Activated CD4-positive, alpha-beta T cell treated with anti-CD3 and anti-CD28 coated beads, Interleukin-2, amount 50 U/mL, for 16 hours (primary cell): ENCODE measurements around the gene U2SURP.
"Not testable (repeated sequence)": the region's sequence is repeated elsewhere in the genome, so short reads cannot be mapped to it uniquely, and the experiment has no call there.

ENCODE experiments used
- DNase-seq: peaks from one replicate; pipeline ENCODE4 v3.0.0-alpha.2; 2020

Gene U2SURP

GRCh38 chr3:142977399-142977728, 24.0 kb upstream of the U2SURP start:
- DNase-seq, result no peak

DNA sequence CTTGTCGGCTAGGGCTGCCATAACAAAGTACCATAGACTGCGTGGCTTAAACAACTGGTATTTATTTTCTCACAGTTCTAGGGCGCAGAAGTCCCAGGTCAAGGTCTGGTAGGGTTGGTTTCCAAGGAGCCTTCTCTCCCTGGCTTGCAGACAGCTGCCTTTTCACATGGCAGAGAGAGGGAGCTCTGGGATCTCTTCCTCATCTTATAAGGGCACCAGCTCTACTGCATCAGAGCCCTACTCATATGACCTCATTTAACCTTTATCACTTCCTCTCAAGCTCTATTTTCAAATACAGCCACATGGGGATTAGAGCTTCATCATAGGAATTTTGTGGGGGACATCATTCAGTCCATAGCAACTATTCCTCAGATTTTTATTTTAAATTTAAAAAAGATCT, 20.3 kb upstream of the U2SURP start:
- DNase-seq, result no peak

DNA sequence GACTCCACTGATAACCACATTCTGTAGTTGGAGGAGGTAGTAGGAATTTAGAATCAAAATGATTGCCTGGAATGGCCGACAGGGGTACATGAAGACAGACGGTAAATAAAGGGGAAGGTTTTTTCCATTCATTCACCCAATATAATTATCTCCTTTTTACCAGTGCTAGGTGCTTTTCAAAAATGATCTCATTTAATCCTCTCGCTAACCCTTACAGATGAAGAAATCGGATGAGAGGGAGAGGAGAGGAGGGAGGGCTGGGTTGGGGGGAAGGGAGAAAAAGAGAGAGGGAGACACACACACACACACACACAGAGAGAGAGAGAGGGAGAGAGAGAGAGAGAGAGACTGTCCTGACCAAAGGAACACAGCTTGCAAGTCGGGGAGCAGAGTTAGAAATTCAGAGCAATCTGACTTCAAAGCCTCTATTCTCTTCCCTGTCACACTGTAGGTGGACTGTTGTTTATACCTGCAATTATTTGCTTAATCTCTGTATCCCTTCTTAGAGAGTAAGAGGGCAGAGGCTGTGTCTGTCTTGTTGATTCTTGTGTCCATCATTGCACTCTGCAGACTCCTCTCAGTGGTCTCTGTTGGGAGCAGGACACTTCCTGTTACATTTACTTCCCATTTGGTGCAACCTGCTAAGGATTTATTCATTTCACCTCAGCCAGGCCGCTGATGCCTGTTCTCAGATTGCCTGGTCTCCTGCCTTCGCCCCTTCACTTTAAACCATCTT, 19.2 kb upstream of the U2SURP start:
- DNase-seq, result no peak

DNA sequence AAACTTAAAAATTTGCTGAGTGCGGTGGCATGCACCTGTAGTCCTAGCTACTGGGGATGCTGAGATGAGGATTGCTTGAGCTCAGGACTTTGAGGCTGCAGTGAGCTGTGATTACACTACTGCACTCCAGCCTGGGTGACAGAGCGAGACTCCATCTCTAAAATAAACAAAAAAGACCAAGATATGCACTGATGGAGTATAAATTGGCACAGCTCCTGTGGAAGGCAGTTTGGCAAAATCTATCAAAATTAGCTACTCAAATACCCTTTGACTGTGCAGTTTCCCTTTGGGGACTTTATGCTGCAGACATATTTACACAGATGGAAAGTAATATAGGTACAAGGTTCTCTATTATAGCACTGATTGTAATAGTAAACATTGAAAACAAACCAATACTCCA, 18.1 kb upstream of the U2SURP start:
- DNase-seq, result no peak

DNA sequence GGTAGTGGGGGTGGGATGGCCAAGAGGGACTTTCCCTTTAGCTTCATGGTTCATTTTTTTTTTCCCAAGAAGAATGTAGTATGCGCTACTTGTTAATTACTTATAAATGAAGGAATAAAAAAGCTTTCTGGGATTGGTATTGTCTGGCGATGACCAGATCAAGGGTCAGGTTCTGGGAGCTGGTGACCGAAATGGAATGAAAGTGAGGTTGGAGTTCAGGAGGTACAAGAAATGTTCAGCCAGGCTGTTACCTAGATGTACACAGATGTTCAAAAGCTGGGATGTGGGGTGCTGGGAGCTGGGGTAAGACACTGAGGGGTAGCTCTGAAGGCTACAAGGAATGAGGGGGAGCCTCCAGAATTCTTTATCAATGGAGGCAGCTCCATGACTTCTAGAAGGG, 17.1 kb upstream of the U2SURP start:
- no peak for DNase-seq

DNA sequence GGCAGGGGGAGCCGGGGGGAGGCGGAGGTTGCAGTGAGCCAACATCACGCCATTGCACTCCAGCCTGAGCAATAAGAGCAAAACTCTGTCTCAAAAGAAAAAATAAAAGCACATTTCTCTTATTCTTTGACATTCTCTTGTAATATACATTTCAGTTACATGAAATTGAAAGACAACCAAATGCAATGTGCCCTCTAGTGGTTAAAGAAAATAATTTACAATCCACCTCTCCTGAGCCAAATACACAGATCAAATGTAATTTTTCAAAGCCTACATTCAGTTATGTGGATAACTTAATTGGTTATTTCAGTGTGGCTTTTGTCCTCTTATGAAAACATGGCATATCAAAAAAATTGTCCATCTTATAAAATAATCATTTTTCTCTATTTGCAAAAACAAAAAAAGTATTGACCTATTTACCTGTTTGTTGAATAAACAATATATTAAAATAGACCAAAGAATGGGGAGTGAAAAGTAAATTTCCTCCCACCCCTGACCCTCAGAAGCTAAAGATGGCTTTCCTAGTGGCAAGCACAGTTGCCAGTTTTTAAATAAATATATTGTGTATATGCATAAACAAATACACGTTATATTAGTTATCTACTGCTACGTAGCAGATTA, 14.2 kb upstream of the U2SURP start:
- peak; percentile 51 for DNase-seq

DNA sequence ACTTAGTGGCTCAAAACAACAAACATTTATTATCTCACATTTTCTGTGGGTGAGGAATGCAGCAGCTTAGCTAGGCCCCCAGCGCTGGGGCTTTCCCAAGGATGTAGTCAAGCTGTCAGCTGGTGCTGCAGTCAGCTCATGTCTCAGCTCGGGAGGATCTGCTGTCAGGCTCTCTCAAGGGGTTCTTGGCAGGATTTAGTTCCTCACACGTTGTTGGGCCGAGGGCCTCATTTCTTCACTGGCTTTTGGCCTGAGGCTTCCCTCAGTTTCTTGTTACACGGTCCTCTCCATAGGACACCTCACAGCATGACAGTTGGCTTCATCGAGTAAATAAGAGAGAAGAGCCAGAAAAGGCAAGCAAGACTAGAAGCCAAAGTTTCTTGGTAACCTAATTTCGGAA, 13.7 kb upstream of the U2SURP start:
- no peak for DNase-seq

DNA sequence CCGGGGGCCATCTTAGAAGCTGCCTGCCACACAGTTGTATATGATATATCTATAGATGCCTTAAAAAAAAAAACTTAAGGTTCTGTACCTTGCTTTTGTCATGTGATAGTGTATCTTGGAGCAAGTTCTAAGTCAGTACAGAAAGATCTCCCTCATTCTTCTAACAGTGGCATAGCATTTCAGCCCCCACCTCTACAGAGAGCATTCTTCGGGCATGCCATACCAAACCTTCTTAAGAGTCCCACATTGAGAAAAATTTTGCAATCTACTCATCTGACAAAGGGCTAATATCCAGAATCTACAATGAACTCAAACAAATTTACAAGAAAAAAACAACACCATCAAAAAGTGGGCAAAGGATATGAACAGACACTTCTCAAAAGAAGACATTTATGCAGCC, 13.1 kb upstream of the U2SURP start:
- DNase-seq, result not testable (repeated sequence)

- DNase-seq, result not testable (repeated sequence)
Measured at GRCh38 chr3:142988826-142989225, 12.5 kb upstream of the U2SURP start.

DNA sequence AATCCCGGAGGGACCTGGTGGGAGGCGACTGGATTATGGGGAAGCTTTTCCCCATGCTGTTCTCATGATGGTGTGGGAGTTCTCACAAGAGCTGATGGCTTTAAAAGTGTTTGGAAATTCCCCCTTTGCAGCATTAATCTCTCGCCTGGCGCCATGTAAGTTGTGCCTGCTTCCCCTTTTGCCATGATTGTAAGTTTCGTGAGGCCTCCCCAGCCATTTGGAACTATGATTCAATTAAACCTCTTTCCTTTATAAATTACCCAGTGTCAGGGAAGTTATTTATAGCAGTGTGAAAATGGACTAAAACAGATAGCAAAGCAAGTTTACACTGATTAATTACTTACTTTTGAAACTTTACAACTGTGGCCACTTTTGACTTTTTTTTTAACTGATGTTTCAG, 10.6 kb upstream of the U2SURP start:
- DNase-seq, result no peak

GRCh38 chr3:142992323-142992722, 9.0 kb upstream of the U2SURP start:
- DNase-seq, result no peak

DNA sequence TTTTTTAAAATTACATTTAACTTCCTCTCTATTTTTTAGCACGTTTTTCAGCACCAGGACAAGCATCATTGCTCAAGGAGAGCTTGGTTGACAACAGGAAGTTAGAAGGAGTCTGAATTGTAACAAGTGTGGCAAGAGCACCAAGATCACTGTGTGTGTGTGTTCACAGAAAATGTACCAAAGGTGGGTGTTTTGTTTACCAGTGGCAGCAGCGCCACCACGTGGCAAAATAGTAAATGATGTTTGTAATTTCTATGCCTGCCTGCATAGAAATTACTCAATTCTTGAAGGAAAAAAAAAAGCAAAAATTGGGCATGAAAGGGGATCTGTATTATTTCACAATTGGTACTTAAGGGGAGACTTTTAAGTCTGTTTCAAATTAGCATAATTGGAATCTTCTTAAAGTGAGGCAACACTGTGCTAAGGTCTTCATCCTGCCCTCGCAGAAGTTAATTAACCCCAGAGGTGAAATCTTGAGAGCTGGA, 7.4 kb upstream of the U2SURP start:
- DNase-seq, result peak; percentile 69

GRCh38 chr3:142997330-142997729, 4.0 kb upstream of the U2SURP start:
- no peak for DNase-seq

DNA sequence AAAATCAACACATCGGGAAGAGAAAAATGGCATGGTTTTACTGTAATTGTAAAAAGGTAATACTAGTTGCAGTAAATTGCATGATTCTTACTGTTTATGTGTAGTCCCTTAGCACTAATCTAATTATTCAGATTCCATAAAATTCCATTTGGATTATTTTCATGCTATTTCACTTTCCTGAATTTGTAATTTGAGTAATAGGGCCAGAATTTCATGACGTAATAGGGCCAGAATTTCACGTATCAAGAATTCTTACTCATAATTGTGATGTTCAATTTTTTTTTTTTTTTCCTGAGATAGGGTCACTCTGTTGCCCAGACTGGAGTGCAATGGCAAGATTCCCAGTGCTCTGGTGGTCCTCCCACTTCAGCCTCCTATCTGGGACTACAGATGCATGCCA, 2.9 kb upstream of the U2SURP start:
- no peak for DNase-seq

GRCh38 chr3:142999881-143000280, 1.5 kb upstream of the U2SURP start:
- no peak for DNase-seq

DNA sequence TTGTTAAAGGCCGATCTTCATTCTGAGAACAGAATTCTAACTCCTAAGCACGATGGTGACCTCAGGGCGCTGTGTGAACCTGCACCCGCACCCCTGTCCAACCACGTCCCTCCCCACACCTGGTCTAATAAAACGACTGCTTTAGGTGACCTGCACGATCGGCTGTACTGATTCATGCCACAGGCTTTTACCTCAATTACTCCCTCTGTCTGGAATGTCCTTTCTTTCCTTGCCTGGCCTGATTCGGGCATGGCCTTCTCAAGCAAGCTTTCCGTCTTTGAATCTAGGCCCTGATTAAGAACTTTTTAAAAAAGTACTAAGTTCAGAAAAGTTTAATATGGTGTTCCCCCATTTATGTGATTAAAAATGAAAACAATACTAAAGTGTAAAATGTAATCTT, 842 bp upstream of the U2SURP start:
- no peak for DNase-seq

DNA sequence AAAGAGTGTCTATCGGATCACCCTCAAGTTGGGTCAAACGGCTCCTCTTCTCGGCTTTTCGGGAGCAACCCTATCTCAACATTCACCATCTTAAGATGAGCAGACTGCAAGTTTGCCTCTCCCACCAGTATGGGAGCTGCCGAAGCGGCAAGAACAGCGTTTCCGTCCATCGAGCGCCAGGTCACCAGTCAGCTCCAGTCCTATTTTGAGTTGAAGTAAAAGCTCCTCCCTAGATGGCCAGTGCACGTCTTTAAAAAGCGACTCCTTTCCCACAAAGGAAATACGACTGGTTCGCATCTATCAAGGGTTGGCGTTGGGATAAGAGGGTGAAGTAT, 369 bp upstream of the U2SURP start:
- DNase-seq, result peak; percentile 76

DNA sequence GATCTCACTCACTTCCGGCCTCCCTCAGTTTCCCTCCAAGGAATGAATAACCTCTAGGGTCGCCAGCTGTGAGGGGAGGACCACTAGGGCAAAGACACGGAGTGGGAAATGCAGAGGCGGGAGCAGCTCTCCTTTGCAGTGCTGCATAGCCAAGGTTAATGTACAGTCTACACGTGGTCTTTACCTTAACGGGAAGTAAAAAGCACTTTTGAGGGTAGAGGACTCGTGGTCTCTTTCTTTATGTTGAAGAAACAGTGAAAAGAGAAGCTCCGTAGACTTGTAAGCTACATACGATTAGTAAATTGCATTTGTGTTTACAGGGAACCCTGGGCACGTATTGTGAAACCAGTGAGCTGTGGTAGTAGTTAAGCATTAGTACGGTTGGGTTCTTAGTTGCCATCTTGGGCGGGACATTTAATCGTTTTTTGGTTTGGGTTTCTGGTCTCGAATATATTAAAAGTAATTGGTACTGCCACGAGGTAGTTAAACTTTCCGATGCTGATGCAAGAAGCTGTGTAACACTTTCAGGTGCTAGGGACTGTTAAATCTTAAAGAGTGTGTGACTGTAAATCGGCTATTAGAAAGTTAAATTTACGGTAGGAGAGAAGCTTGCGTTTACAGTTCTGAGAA, 828 bp downstream of the U2SURP start:
- DNase-seq, result peak; percentile 49

DNA sequence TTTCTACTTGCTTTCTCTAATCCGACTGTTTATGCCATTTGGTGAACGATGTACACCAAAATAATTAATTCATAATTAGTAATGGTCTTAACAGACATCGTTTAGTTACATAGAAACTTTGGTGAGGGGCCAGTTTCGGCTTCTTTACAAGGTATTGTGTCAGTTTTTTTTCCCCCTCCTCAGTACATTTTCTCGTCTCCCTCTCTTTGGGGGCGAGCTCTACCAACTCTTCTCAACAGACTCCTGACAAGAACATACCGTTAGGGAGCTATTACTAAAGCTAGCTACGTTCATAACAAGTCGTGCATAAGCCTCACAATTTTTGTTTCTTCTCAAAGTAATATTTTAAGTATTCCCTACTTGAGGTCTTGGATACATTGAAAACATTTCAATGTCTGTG, 1.4 kb downstream of the U2SURP start:
- DNase-seq, result no peak

DNA sequence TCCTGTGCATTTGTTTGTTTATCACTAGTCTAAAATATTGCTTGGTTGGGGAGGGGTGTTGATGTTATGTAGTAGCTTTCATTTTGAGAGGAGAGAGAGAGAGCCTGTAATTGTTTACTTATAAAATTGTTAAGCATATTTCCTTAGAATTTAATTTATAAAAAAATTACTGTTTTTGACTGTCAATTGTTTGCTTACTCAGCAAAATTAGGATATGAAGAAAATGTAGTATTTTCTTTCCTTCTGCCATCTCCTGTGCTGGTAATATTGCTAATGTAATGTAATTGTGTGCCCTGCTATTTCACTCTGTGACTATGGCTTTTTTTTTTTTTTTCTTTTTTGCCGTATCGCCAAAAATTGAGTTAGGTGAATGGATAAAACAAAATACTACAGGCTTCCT, 3.5 kb downstream of the U2SURP start:
- DNase-seq, result no peak

DNA sequence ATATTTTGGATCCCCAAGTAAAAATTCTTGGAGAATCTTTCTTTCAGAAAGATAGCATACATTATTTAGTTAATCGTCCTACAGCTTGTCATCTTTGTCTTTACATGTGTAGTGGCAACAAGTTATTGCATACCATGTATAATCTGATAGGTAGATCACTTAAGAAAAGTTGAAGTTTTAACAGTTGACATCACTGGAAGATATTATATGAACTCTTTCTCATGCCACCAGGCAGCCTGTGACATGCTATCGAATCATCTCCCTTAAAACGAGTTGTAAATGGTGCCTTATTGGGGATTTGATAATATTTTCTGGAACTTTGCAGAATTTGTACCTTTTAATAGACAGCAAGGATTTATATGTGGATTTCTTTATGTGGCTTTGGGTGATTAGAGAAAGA, 8.7 kb downstream of the U2SURP start:
- DNase-seq, result no peak

DNA sequence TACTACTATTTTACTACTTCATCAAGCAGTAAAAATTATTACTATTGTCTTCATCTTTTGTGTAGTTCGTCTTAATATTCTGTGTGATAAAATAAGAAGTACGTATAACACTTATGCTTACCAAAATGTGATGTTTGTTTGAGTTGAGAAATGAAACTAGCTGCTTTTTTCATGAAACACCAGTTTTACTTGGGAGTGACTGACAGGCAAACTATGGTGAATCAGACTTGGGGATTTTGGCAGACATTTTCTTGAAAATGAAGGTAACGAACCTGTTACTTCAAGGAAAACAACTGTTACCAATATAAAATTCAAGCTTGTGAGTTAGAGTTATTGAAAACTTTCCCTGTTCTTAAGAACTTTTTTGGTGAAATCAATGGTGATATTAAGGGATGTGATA, 10.3 kb downstream of the U2SURP start:
- DNase-seq, result peak; percentile 26

- no peak for DNase-seq
Measured at GRCh38 chr3:143014921-143015320, 13.6 kb downstream of the U2SURP start.

GRCh38 chr3:143016321-143016972, 15.1 kb downstream of the U2SURP start:
- DNase-seq, result no peak
